B cell (primary cell): Measurements from ENCODE around the gene PAK4. TPM values are rescaled to one million over a fixed set of nuclear protein-coding genes. Genes with fewer than 3 reads are reported as not detected.

ENCODE experiments used
- ATAC-seq: fragments of 200-7000 bp; cut with Tn5 transposase; one replicate; pipeline ENCODE4 v1.10.0; 2021; ENCODE audit warnings: low read depth, mild to moderate bottlenecking, moderate number of reproducible peaks, moderate library complexity
- CTCF ChIA-PET: fragments of 350-600 bp; sonication (Branson Sonifier 250); formaldehyde crosslinking; loops from one replicate; lab custom pipeline; 2021; ENCODE audit warnings: antibody characterized with exemption, inconsistent platforms; lab: Charles Lee
- POLR2A ChIA-PET: fragments of 350-600 bp; sonication (Branson Sonifier 250); formaldehyde crosslinking; loops from one replicate; lab custom pipeline; 2021; ENCODE audit warnings: antibody characterized with exemption; lab: Charles Lee
- DNase-seq: peaks from one replicate; pipeline ENCODE4 v3.0.0; 2013
- H2AFZ ChIP-seq: 2 replicates; pipeline ENCODE4 v1.6.1; 2012; ENCODE audit warnings: mild to moderate bottlenecking, low read depth, low read length; ENCODE audit not compliant: insufficient read depth, poor library complexity, severe bottlenecking
- H3K27ac ChIP-seq, 2 donors: 1 replicate in 1 of 2; 2 replicates in 1 of 2; pipeline ENCODE4 v1.5.1; 2012 to 2013; ENCODE audit warnings: low read length in 2 of 2, mild to moderate bottlenecking in 2 of 2, moderate library complexity in 1 of 2
- H3K27me3 ChIP-seq, 4 experiments: fragments of 200-600 bp in 1 of 4; sonication (generic) in 1 of 4; replicated peaks in 1 of 4; 1 replicate in 2 of 4; 2 replicates in 2 of 4; pipeline versions ENCODE4 v1.6.1 to v1.7.0; 2013 to 2016; ENCODE audit warnings: low read length in 3 of 4, mild to moderate bottlenecking in 2 of 4, mixed read lengths in 1 of 4, moderate library complexity in 1 of 4; ENCODE audit not compliant: insufficient read depth in 4 of 4, control insufficient read depth in 3 of 4; ENCODE audit errors: control extremely low read depth in 1 of 4
- H3K36me3 ChIP-seq, 2 experiments: replicated peaks in 1 of 2; 1 replicate in 1 of 2; 2 replicates in 1 of 2; pipeline versions ENCODE4 v1.6.1 to v1.7.1; 2013; ENCODE audit warnings: low read length in 1 of 2; ENCODE audit not compliant: insufficient read depth in 2 of 2, control insufficient read depth in 1 of 2; ENCODE audit errors: control extremely low read depth in 1 of 2, extremely low read depth in 1 of 2
- H3K4me1 ChIP-seq, 2 donors: fragments of 200-600 bp in 1 of 2; sonication (generic) in 1 of 2; 1 replicate in 1 of 2; 2 replicates in 1 of 2; pipeline versions ENCODE4 v1.5.1 to v1.6.1; 2013 to 2017; ENCODE audit warnings: low read length in 2 of 2; ENCODE audit not compliant: control insufficient read depth in 2 of 2, insufficient read depth in 2 of 2
- H3K4me2 ChIP-seq: replicated peaks from 2 replicates; pipeline ENCODE3; 2012; ENCODE audit warnings: mild to moderate bottlenecking, low read depth, low read length; ENCODE audit not compliant: poor library complexity, severe bottlenecking
- H3K4me3 ChIP-seq, 5 experiments: fragments of 200-600 bp in 1 of 5; sonication (generic) in 1 of 5; 1 replicate in 3 of 5; 2 replicates in 2 of 5; pipeline versions ENCODE4 v1.5.1 to v1.7.0; 2011 to 2016; ENCODE audit warnings: low read length in 4 of 5, mild to moderate bottlenecking in 4 of 5, low read depth in 2 of 5, control low read depth in 1 of 5, moderate library complexity in 1 of 5; ENCODE audit not compliant: insufficient read depth in 1 of 5; ENCODE audit errors: control extremely low read depth in 1 of 5, extremely low read depth in 1 of 5
- H3K79me2 ChIP-seq: fragments of 200-600 bp; sonication (generic); one replicate; pipeline ENCODE4 v1.6.0; 2016; ENCODE audit warnings: low read length; ENCODE audit not compliant: control insufficient read depth, insufficient read depth
- H3K9ac ChIP-seq: fragments of 200-600 bp; sonication (generic); 2 replicates; pipeline ENCODE4 v1.6.1; 2017; ENCODE audit warnings: mild to moderate bottlenecking, low read length, moderate library complexity
- H3K9me3 ChIP-seq, 3 donors: one replicate each; pipeline versions ENCODE4 v1.6.1 to v1.7.1; 2013; ENCODE audit warnings: low read length in 2 of 3; ENCODE audit not compliant: control insufficient read depth in 2 of 3, insufficient read depth in 1 of 3; ENCODE audit errors: control extremely low read depth in 1 of 3
- H4K20me1 ChIP-seq: 2 replicates; pipeline ENCODE4 v1.6.0; 2012; ENCODE audit warnings: mild to moderate bottlenecking, low read length; ENCODE audit not compliant: insufficient read depth, control insufficient read depth, poor library complexity, severe bottlenecking
- H3K27ac Mint-ChIP-seq: one replicate; pipeline ENCODE4 v1.8.0; 2021; ENCODE audit warnings: mixed read lengths
- H3K27me3 Mint-ChIP-seq: one replicate; pipeline ENCODE4 v1.8.0; 2021; ENCODE audit warnings: mixed read lengths
- H3K4me1 Mint-ChIP-seq: one replicate; pipeline ENCODE4 v1.8.0; 2021; ENCODE audit warnings: mixed read lengths
- H3K4me3 Mint-ChIP-seq: one replicate; pipeline ENCODE4 v1.8.0; 2021; ENCODE audit warnings: mixed read lengths
- H3K9me3 Mint-ChIP-seq: one replicate; pipeline ENCODE4 v1.8.0; 2022; ENCODE audit warnings: mixed read lengths; ENCODE audit not compliant: insufficient read depth
- CTCF ChIP-seq: fragments of 200-600 bp; IDR thresholded peaks from one replicate; pipeline ENCODE4 v1.8.0; 2022; ENCODE audit warnings: antibody characterized with exemption, mild to moderate bottlenecking
- EZH2 ChIP-seq: IDR thresholded peaks from 2 replicates; pipeline ENCODE4 v1.6.1; 2012; ENCODE audit warnings: borderline replicate concordance, low read depth, mild to moderate bottlenecking, moderate library complexity, low read length; ENCODE audit not compliant: insufficient read depth, poor library complexity, severe bottlenecking
- WGBS: methylation state at CpG from one replicate; pipeline ENCODE4 v1.1.5; 2013; ENCODE audit warnings: missing lambda C conversion rate; ENCODE audit not compliant: insufficient coverage; 5-methylcytosine and 5-hydroxymethylcytosine counted together
- intact Hi-C: fragments of 100-400 bp; cut with micrococcal nuclease; formaldehyde crosslinking; loops from one replicate; pipeline ENCODE4 v1.10.0; 2022
- polyA plus RNA-seq: library from polyadenylated mRNA; depleted of rRNA; stranded (reverse); fragments of >200 nt; gene quantifications from 2 replicates; pipeline ENCODE4 v1.2.3, GENCODE V29; 2012
- total RNA-seq, 2 donors: library from RNA; stranded (reverse); fragments of 120-200 nt in 1 of 2; gene quantifications; 1 replicate in 1 of 2; 2 replicates in 1 of 2; pipeline versions ENCODE4 v1.2.3 to v1.2.4, GENCODE V29; 2013 to 2022

Gene PAK4
- total and polyA plus RNA-seq, 2 donors (not counting 1 experiment from before 2014, with no cell fraction given), result 12.0 to 23.3 TPM

- ChIA-PET POLR2A (no interaction called here), CTCF (no interaction called here)
- no peaks in the 10 kb centered on the region for H3K4me1 Mint-ChIP-seq
- no peaks in the 10 kb centered on the region for H3K9me3 Mint-ChIP-seq
- TF ChIP-seq EZH2 (no peak), CTCF (no peak)
- Histone ChIP-seq H3K79me2 (no peaks in the 10 kb centered on the region), H3K27ac (no peak overlapping the region), H3K4me2 (no peak overlapping the region), H3K9me3 (no peaks in the 10 kb centered on the region), H3K4me1 (no peaks in the 10 kb centered on the region), H2AFZ (no peak overlapping the region), H3K27me3 (no peaks in the 10 kb centered on the region), H3K36me3 (peaks cover 0 to 10% of the 10 kb centered on the region in 2 experiments), H3K9ac (no peak overlapping the region), H4K20me1 (no peaks in the 10 kb centered on the region), H3K4me3 (no peak overlapping the region)
- H3K4me3 Mint-ChIP-seq, result no peak overlapping the region
- ATAC-seq (no peak), DNase-seq (no peak)
- H3K27ac Mint-ChIP-seq, result no peak overlapping the region
- intact Hi-C loops, result no loop called here
- WGBS, result 97% methylated on average over 20 of the region's 21 CpGs
- no peaks in the 10 kb centered on the region for H3K27me3 Mint-ChIP-seq
Measured at GRCh38 chr19:39181500-39182173, 56.1 kb downstream of the PAK4 start.

GRCh38 chr19:39182174-39182505 lies 56.6 kb downstream of the PAK4 start:
- no peak overlapping the region for H3K9ac ChIP-seq
- peaks cover 1% of the 10 kb centered on the region for H3K27me3 Mint-ChIP-seq
- no peak overlapping the region for H3K4me2 ChIP-seq
- no peak overlapping the region for H3K27ac Mint-ChIP-seq
- no peak for ATAC-seq
- intact Hi-C loops, result no loop called here
- H3K36me3 ChIP-seq, result peaks cover 0 to 10% of the 10 kb centered on the region in 2 experiments
- CTCF ChIA-PET, result no interaction called here
- no peaks in the 10 kb centered on the region for H3K9me3 Mint-ChIP-seq
- WGBS, result 96% methylated on average over 3 of the region's 4 CpGs
- H3K9me3 ChIP-seq, result no peaks in the 10 kb centered on the region
- H3K79me2 ChIP-seq, result no peaks in the 10 kb centered on the region
- H4K20me1 ChIP-seq, result no peaks in the 10 kb centered on the region
- TF ChIP-seq EZH2, result no peak
- no peak for TF ChIP-seq CTCF
- no peaks in the 10 kb centered on the region for H3K4me1 ChIP-seq
- POLR2A ChIA-PET, result no interaction called here
- no peak overlapping the region for H2AFZ ChIP-seq
- no peak overlapping the region for H3K27ac ChIP-seq
- H3K4me1 Mint-ChIP-seq, result no peaks in the 10 kb centered on the region
- no peaks in the 10 kb centered on the region for H3K27me3 ChIP-seq
- H3K4me3 Mint-ChIP-seq, result no peak overlapping the region
- DNase-seq, result no peak
- no peak overlapping the region for H3K4me3 ChIP-seq
